Type B pancreatic cell (in vitro differentiated cells): ENCODE data around the gene CD244. TPM values are rescaled to one million over a fixed set of nuclear protein-coding genes. Genes with fewer than 3 reads are reported as not detected.
"Not testable (repeated sequence)": the region's sequence is repeated elsewhere in the genome, so short reads cannot be mapped to it uniquely, and the experiment has no call there.

ENCODE experiments used
- DNase-seq: peaks from one replicate; pipeline ENCODE4 v3.0.0; 2021; ENCODE audit warnings: mixed read lengths; ENCODE audit not compliant: unreplicated experiment; ENCODE audit errors: extremely low spot score
- H3K27ac Mint-ChIP-seq: 2 replicates; pipeline ENCODE4 v1.8.0; 2021; ENCODE audit warnings: mild to moderate bottlenecking, mixed read lengths
- H3K27me3 Mint-ChIP-seq: 2 replicates; pipeline ENCODE4 v1.8.0; 2021; ENCODE audit warnings: mixed read lengths
- H3K36me3 Mint-ChIP-seq: 2 replicates; pipeline ENCODE4 v1.8.0; 2021; ENCODE audit warnings: mixed read lengths
- H3K4me1 Mint-ChIP-seq: one replicate; pipeline ENCODE4 v1.8.0; 2021; ENCODE audit warnings: mixed read lengths; ENCODE audit not compliant: unreplicated experiment
- H3K4me3 Mint-ChIP-seq: 2 replicates; pipeline ENCODE4 v1.8.0; 2021; ENCODE audit warnings: mild to moderate bottlenecking, mixed read lengths
- H3K9me3 Mint-ChIP-seq: 2 replicates; pipeline ENCODE4 v1.8.0; 2021; ENCODE audit warnings: mixed read lengths
- total RNA-seq: library from RNA; stranded (reverse); gene quantifications from 2 replicates; pipeline ENCODE4 v1.2.1, GENCODE V29; 2021; ENCODE audit warnings: low replicate concordance
- TF ChIP-seq, protein P1 (sequence below): fragments of 200-600 bp; sonication (generic); conservative IDR thresholded peaks from 2 replicates; pipeline ENCODE4 v1.5.0; 2021; ENCODE audit warnings: antibody characterized with exemption, mild to moderate bottlenecking

CD244 gene
- total RNA-seq, 1 donor from 2014 or later = 0.56 TPM

DNA sequence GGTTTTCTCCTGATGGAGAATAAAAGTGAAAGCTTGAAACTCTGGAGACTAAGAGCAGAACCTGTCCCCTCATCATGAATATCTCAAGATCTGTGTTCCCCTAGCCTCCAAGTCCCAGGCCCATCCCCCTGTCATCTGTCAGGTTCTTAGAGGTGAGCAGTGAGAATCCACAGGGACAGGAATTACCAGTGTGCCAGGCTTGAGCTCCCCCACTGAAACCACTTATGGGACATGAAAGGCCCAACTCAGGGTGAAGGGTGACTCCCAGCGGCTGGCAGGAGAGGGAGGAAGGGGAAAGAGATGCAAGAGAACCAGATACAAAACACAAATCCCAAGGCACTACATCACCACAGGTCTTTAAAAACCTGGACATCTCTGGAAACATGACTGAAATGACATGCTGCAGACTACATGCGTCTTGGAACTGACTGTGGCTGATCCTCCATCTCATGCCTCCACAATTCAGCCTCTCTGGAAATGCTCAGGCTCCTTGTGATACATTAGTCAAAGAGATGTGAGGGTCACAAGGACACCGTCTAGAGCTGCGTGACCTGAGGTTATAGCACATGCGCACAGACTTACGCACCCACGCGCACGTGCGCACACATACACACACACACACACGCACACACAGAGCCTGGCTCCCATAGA is 73.5 kb downstream of the CD244 start:
- Mint-ChIP-seq H3K4me1 (no peaks in the 10 kb centered on the region), H3K27ac (no peak overlapping the region), H3K27me3 (no peaks in the 10 kb centered on the region), H3K36me3 (no peaks in the 10 kb centered on the region), H3K9me3 (no peaks in the 10 kb centered on the region), H3K4me3 (no peak overlapping the region)
- TF ChIP-seq, protein P1, sequence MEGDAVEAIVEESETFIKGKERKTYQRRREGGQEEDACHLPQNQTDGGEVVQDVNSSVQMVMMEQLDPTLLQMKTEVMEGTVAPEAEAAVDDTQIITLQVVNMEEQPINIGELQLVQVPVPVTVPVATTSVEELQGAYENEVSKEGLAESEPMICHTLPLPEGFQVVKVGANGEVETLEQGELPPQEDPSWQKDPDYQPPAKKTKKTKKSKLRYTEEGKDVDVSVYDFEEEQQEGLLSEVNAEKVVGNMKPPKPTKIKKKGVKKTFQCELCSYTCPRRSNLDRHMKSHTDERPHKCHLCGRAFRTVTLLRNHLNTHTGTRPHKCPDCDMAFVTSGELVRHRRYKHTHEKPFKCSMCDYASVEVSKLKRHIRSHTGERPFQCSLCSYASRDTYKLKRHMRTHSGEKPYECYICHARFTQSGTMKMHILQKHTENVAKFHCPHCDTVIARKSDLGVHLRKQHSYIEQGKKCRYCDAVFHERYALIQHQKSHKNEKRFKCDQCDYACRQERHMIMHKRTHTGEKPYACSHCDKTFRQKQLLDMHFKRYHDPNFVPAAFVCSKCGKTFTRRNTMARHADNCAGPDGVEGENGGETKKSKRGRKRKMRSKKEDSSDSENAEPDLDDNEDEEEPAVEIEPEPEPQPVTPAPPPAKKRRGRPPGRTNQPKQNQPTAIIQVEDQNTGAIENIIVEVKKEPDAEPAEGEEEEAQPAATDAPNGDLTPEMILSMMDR = no peak
- DNase-seq = no peak

- not testable (repeated sequence) for H3K4me3 Mint-ChIP-seq, H3K27me3 Mint-ChIP-seq, H3K27ac Mint-ChIP-seq, H3K4me1 Mint-ChIP-seq, H3K36me3 Mint-ChIP-seq, H3K9me3 Mint-ChIP-seq, DNase-seq
Observed at GRCh38 chr1:160782988-160783765, 79.5 kb downstream of the CD244 start.

DNA sequence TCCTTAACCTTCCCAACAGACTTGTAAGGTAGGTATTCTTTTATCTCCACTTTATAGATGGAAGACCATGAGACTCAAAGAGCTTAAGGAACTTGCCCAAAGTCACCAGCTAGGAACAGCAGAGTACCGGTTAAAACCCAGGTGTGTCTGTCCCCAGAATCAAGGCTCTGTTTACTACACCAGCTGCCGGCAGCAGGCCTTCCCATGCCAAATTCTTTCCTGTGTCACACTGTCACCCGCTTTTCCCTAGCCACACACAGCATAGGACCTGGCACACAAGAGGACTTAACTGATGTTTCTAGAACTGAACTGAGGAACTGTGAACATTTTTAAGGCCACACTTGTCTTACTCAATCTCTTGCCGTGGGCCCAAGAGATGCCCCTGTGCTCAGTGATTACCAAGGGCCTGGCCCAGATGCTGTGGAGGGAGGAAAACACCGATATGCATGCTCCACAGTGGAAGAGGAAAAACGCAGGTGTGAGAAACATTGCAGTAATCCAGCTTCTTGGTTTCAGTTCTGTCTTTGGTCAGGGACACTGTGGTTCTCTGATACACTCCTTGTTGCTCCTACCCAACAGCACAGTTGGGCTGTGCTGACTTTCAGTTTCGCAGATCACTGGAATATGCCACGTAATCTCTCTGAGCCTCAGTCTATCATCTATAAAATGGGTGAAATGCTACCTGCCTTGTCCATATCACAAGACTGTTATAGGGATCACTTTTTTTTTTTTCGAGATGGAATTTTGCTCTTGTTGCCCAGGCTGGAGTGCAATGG is 80.6 kb downstream of the CD244 start:
- DNase-seq = no peak
- H3K27ac Mint-ChIP-seq = peak overlapping the region; percentile 94
- H3K9me3 Mint-ChIP-seq = no peaks in the 10 kb centered on the region
- TF ChIP-seq, protein P1 = no peak
- H3K4me3 Mint-ChIP-seq = peak overlapping the region; percentile 62
- no peaks in the 10 kb centered on the region for H3K27me3 Mint-ChIP-seq
- H3K4me1 Mint-ChIP-seq = peaks cover 9% of the 10 kb centered on the region
- H3K36me3 Mint-ChIP-seq = no peaks in the 10 kb centered on the region

- Mint-ChIP-seq H3K36me3 (no peaks in the 10 kb centered on the region), H3K27ac (peak overlapping the region; percentile 94), H3K27me3 (no peaks in the 10 kb centered on the region), H3K4me3 (peak overlapping the region; percentile 62), H3K9me3 (no peaks in the 10 kb centered on the region), H3K4me1 (peaks cover 9% of the 10 kb centered on the region)
- TF ChIP-seq, protein P1 = no peak
- no peak for DNase-seq
Observed at GRCh38 chr1:160781186-160781766, 81.4 kb downstream of the CD244 start.

GRCh38 chr1:160780398-160780755 is 82.3 kb downstream of the CD244 start:
- H3K4me1 Mint-ChIP-seq = peaks cover 9% of the 10 kb centered on the region
- TF ChIP-seq, protein P1 = no peak
- H3K36me3 Mint-ChIP-seq = no peaks in the 10 kb centered on the region
- no peaks in the 10 kb centered on the region for H3K9me3 Mint-ChIP-seq
- no peak overlapping the region for H3K27ac Mint-ChIP-seq
- H3K27me3 Mint-ChIP-seq = no peaks in the 10 kb centered on the region
- H3K4me3 Mint-ChIP-seq = no peak overlapping the region
- no peak for DNase-seq

Other genes with a start within 250 kb of the CD244 start
- not detected in 2 replicates for gene SLAMF1, start 215.8 kb downstream of the CD244 start, total RNA-seq
- 0.57 TPM in 1 of 2 replicates, not detected in the other for gene CD48, start 151.1 kb downstream of the CD244 start, total RNA-seq
- 0.45 and 0.48 TPM in 2 replicates for gene SLAMF7, start 123.6 kb downstream of the CD244 start, total RNA-seq
- gene LY9, start 66.7 kb downstream of the CD244 start, total RNA-seq = not detected in 2 replicates
- gene ITLN1, start 22.3 kb upstream of the CD244 start, total RNA-seq = 23.1 and 59.8 TPM in 2 replicates
- gene ITLN2, start 91.9 kb upstream of the CD244 start, total RNA-seq = 0.99 and 1.7 TPM in 2 replicates
- 66.8 and 147 TPM in 2 replicates for gene F11R, start 158.3 kb upstream of the CD244 start, total RNA-seq
- 40.8 and 98.0 TPM in 2 replicates for gene TSTD1, start 176.1 kb upstream of the CD244 start, total RNA-seq
- 62.2 and 79.1 TPM in 2 replicates for gene USF1, start 183.1 kb upstream of the CD244 start, total RNA-seq
- gene ARHGAP30, start 207.0 kb upstream of the CD244 start, total RNA-seq = 1.3 and 3.3 TPM in 2 replicates
- 57.7 and 193 TPM in 2 replicates for gene NECTIN4, start 226.7 kb upstream of the CD244 start, total RNA-seq
- 14.1 and 14.3 TPM in 2 replicates for gene KLHDC9, start 235.5 kb upstream of the CD244 start, total RNA-seq